Cardiac fibroblast (primary cell): ENCODE data around the gene ITGA3.
A peak's percentile ranks its signal among the peaks of the same experiment; 100 is the strongest.
"Not testable (repeated sequence)": the region's sequence is repeated elsewhere in the genome, so short reads cannot be mapped to it uniquely, and the experiment has no call there.

Source experiments
- DNase-seq, 2 donors: peaks; one replicate each; pipeline versions ENCODE4 v3.0.0 to v3.0.0-alpha.2; 2010; ENCODE audit warnings: low read depth in 2 of 2
- H3K4me3 ChIP-seq, 2 donors: replicated peaks in 1 of 2; 1 replicate in 1 of 2; 2 replicates in 1 of 2; pipeline ENCODE4 v1.5.1; 2011; ENCODE audit warnings: low read depth in 2 of 2, low read length in 2 of 2, mild to moderate bottlenecking in 2 of 2, moderate library complexity in 1 of 2
- TF ChIP-seq, protein P1 (sequence below): IDR thresholded peaks from one replicate; pipeline ENCODE4 v1.5.1; 2011; ENCODE audit warnings: low read depth, mild to moderate bottlenecking, low read length, inconsistent platforms

Gene ITGA3

DNA sequence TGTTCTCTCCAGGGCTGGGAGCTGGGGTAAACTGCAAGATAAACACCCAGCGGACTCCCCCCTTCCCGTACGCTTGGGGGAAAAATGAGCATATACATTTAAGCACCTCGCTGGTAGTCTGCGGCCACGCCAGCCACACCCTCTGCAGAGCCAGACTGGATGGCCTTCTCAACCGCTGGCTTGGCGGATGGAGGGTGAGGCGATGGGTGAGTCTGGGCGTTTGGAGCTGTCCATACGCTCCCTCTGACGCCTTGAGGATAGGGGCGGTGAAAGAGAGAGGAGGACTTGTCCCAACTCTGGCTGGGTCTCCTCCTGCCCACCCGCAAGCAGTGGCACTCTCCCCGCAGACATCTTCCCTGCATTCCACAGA, 1.0 kb downstream of the ITGA3 start:
- H3K4me3 ChIP-seq: peak overlapping the region; percentile 77 to 83
- DNase-seq: peak; percentile 53 to 62
- TF ChIP-seq, protein P1, sequence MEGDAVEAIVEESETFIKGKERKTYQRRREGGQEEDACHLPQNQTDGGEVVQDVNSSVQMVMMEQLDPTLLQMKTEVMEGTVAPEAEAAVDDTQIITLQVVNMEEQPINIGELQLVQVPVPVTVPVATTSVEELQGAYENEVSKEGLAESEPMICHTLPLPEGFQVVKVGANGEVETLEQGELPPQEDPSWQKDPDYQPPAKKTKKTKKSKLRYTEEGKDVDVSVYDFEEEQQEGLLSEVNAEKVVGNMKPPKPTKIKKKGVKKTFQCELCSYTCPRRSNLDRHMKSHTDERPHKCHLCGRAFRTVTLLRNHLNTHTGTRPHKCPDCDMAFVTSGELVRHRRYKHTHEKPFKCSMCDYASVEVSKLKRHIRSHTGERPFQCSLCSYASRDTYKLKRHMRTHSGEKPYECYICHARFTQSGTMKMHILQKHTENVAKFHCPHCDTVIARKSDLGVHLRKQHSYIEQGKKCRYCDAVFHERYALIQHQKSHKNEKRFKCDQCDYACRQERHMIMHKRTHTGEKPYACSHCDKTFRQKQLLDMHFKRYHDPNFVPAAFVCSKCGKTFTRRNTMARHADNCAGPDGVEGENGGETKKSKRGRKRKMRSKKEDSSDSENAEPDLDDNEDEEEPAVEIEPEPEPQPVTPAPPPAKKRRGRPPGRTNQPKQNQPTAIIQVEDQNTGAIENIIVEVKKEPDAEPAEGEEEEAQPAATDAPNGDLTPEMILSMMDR: no peak

DNA sequence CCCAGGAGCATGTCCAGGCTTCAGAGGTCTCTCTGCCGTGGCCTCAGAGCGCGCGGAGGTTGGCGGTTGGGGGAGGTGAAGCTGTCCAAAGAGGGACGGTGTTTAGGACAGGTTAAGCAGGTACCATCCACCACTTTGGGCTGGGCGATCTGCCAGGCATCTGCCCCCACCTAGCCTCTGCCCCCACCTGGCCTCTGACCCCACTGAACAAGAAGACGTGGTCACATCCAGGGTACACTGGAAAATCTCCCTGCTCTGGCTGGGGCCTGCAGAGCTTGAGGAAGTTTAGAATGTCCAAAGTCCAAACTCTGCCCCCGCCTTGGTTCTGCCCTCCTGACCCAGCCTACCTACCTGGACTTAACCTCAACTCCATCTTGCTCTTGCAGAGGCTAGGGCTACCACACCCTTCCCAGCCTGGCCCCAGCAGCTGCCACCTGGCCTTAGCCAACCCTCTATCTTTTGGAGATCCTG, 1.6 kb downstream of the ITGA3 start:
- TF ChIP-seq, protein P1: no peak
- no peak for DNase-seq
- H3K4me3 ChIP-seq: peak overlapping the region; percentile 77 to 83

DNA sequence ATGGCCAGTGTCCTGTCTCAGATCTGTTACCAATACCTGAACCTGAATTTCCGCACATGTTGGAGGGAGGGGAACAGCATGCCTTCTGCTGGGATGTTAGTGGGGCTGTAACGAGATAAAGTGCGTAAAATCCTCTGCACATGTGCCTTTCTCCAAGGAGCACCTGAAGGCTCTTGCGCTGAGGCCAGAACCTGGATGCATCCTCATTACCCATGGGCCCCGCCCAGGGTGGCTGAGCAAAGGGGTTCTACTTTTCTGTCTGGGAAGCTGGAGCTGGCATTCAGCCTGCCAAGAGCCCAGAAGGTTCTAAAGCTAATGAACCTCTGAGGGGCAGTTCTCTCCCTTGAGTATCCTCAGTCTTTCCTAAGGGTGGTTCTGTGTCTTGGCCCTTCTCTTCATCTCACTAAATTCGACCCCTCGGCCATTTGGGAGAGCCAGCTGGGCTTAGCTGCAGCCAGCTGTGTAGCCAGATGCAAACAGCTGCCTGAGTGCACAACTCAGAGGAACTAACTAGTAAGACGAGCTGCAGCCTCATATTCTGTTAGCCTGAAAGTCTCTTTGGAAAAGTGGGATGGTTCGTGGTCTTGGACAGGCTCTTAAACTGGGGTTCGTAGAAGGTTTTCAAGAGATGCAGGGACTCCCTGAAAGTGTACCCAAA, 2.5 kb downstream of the ITGA3 start:
- no peak for DNase-seq
- peak overlapping the region; percentile 16 to 77 for H3K4me3 ChIP-seq
- TF ChIP-seq, protein P1: no peak

DNA sequence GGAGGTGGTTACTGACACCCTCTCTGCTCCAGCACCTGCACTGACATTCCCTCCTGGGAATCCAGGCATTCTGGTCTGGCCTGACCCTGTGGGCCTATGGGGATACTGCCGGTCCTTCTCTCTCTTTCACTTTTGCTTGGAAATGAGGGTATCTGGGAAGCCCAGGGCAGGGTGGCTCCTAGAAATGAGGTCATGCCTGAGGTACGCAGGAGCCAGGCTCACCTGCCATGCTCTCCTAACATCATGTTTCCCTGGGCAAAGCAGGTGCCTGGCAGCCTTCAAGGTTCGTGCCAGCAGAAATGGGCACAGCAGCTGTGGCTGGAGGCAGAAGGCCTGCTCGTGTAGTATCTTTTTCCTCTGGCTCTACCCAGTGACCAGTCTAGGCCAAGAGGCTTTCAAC, 3.3 kb downstream of the ITGA3 start:
- TF ChIP-seq, protein P1: no peak
- DNase-seq: no peak
- H3K4me3 ChIP-seq: peak overlapping the region in 1 of 2 donors; percentile 4

DNA sequence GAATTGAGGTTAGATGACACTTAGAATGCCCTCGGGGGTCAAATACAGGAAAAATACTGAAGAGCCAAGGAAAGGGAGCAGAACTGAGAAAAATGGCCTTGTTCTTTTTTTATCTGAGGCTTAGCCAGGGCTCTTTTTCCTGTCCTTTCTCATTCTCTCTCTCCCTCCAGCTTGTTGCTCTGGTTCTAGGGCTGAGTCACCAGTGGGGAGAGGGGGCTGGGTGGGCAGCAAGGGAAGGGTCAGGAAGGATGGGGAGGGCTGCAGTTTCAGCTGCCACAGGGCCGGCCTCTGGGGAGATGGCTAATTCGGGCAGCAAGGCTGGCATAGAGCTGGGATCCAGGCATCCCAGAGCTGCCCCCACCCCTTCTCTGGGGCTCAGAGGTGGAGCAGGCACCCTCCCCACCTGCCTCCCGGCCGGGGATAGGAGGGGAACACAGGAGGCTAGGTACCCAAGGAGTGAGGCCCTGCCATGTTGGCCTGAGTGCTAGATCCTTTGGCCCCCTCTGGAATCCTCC, 3.9 kb downstream of the ITGA3 start:
- no peak overlapping the region for H3K4me3 ChIP-seq

DNA sequence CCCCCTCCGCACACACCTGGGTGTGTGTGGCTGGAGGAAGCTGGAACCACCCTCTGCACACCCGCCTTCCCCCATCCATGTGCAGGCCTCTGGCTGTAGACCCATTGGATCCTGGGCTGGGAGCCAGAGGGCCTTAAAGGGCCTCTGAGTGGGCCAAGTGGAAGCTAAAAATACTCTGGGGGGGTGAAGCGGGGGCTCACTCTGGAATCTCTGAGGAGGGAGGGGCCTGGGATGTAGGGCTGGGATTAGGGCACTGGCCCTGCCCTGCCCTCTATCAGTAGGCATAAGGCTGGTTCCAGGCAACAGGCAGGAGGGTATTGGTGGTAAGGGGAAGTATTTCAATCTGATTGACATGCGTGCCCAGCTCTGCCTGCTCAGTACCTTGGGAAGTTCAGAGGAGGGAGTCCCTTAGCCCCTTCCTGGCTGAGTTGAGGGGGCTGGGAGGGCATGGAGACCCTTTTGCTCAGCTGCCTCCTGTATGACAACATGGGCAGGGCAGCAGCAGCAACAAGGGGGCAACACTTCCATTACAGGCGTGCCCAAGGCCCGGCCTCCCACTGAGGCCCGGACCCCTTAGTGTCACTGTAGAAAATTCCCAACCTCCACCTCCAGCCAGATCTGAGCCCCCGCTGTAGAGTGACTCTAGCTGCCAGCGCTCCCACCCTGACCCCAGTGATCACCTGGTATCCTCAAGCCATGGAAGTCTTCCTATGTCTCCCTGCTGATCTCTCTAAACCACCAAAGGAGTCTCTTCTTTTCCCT, 5.2 kb downstream of the ITGA3 start:
- H3K4me3 ChIP-seq: no peak overlapping the region
- TF ChIP-seq, protein P1: no peak
- peak; percentile 67 to 92 for DNase-seq

More for the DNA sequence above, 3.9 kb downstream of the ITGA3 start:
- DNase-seq: peak; percentile 56
- TF ChIP-seq, protein P1: no peak

DNA sequence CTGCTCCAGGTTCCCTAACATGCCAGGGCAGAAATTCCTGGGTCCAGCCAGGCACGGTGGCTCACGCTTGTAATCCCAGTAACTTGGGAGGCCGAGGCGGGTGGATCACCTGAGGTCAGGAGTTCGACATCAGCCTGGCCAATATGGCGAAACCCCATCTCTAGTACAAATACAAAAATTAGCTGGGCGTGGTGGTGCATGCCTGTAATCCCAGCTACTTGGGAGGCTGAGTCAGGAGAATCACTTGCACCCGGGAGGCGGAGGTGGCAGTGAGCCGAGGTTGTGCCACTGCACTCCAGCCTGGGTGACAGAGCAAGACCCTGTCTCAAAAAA, 5.8 kb downstream of the ITGA3 start:
- DNase-seq, H3K4me3 ChIP-seq: not testable (repeated sequence)
